ENCODE measurements around the gene PIGH.
"Not testable (repeated sequence)": the region's sequence is repeated elsewhere in the genome, so short reads cannot be mapped to it uniquely, and the experiment has no call there.

The PIGH gene, protein sequence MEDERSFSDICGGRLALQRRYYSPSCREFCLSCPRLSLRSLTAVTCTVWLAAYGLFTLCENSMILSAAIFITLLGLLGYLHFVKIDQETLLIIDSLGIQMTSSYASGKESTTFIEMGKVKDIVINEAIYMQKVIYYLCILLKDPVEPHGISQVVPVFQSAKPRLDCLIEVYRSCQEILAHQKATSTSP
- total RNA-seq, result 6.9 to 19.1 (median 12.8) reads per million in 17 experiments

DNA sequence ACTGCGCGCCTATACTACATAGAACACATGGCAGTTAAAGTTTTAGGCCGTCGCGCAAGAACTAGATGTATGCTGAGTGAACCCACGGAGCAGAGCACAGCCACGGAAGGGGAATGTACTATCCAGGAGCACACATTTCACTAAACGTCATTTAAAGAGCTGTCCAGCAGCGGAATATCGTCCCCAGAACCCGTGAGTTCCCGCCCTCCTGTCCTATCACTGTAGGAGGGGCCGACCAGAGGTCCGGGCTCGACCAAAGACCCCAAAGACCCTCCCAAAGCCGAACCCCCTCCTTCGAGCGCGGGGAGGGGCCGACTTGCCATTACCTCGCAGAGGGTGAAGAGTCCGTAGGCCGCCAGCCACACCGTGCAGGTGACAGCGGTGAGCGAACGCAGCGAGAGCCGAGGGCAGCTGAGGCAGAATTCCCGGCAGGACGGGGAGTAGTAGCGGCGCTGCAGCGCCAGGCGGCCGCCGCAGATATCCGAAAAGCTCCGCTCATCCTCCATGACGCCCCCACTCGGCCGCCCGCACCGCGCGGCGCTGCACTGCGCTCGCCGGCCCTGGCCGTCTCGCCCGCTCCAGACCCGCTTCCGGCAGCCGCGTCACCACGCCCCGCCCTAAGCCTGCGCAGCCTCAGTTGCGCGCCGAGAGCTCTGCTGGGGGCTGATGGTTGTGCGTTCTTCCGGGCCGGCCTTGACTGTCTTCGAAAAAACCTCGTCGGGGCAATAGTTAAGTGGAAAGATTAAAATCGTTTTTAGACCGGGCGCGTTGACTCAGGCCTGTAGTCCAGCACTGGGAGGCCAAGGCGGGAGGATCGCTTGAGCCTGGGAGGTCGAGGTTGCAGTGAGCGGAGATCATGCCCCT is at the start of gene PIGH:
Gene PIGH (minus strand): TSS at position 571 of the 864 bp plus-strand sequence. CDS start 65 bp downstream, at position 506.
- peak; percentile 92 to 96 (median 94) for DNase-seq

DNA sequence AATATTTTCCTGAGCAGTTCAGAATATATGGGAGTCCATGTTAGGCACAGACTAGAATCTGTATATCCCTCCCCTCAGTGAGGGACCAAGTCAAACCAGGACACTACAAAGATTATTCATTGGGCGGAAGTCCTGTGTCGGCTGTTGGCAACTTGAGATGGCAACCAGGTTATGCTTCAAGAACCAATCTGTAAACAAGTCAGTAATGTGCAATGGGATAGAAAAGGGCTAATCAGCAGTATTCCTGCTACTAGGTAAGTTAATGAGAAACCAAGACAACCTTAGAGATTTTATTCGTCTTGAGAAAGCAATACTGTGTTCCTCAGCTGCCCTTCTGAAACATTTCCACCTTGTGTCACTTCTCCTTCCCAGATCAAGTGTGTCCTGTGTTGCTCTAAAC is 46.1 kb upstream of the PIGH start:
- DNase-seq, result peak in 1 of 4 experiments; percentile 10

DNA sequence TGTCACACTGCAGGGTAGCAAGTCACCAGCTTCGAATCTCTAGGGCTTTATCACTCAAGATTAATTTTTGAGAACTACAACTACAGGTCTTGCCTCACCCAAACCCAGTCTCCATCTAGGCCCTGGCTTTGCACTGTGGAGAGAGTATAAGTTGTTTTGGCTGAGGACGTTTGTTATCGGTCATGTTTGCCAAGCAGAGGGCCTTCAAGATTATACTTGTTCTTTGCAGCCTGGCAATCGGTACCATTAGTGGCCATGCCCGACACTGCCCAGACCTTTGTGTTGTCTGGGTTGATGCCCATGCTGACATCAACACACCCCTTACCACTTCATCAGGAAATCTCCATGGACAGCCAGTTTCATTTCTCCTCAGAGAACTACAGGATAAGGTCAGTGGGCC is 45.3 kb upstream of the PIGH start:
- DNase-seq, result no peak

DNA sequence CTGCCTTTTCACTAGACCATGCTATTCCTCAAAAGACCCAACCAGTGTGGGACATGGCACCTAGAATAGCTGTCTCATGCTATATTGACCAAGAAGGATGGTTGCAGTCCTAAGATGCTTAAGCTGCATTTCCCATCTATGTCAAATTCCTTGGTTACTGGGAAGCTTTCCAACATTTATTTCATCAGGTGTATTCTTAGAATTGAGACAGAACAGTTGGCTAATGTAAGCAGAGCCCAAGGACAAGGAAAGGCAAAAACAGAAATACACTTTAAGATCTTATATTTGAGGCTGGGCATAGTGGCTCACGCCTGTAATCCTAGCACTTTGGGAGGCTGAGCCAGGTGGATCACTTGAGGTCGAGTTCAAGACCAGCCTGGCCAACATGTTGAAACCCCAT is 44.4 kb upstream of the PIGH start:
- no peak for DNase-seq

DNA sequence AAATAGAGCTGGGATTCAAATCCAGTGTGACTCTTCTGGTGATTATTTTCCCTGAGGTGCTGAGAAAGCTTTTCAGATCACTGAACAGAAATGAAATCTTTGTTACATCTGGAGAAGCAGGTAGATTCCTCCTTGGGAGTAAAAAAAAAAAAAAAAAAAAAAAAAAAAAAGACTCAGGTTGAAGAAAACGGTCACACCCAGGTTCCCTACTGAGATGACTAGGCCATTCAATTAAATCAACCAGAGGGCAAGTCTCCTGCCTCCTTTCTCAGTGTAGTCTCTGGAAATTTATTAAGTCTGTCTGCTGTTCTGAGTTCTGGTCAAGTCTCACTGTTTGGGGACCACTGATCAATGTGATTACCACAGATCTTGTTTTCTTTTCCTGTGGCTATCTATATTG is 43.6 kb upstream of the PIGH start:
- no peak for DNase-seq

DNA sequence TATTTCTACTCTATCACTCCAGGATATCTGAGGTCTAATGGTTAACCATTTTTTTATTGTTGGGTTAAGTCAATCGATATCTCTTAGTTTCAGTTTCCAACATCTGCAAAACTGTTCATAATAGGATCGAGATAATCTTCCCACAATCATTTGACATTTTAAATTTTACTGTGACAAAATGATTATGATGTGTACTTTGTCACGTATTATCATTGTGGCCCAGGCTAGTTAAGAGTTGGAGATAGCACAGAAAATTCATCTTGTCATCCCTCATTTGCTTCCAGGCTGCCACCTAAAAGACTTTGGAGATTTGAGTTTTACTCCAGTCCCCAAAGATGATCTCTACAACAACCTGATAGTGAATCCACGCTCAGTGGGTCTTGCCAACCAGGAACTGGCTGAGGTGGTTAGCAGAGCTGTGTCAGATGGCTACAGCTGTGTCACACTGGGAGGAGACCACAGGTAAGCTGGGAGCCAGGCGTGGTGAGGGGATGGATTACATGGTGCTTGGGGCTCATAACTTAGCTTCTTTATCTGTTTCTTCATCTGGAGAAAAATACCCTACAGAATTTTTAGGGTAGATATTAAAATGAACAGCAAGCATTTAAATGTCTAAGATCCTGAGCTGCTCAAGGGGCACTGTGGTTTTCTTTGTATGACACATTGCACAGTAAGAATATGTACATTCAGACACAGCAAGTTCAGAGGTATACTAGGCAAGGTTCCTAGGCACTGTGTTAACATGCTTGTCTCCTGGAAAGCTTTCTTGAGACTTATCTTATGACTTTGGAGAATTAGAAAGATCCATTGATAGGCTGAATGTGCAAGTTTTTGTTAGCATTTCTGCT is 42.1 kb upstream of the PIGH start:
- no peak for DNase-seq

DNA sequence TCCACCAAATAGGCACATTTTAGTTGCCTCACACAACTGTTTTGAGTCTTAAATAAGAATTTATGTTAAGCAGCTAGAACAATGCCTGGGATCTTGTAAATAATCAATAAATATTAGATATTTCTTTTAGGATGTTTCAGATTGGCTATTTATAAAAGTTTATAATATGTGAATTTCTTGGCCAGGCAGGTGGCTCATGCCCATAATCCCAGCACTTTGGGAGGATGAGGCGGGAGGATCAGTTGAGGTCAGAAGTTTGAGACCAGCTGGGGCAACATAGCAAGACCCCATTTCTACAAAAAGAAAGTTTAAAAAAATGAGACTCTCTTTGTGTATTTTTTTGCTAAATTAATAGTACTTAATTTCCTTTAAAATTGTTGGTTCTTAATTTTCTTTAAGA is 41.4 kb upstream of the PIGH start:
- no peak for DNase-seq

DNA sequence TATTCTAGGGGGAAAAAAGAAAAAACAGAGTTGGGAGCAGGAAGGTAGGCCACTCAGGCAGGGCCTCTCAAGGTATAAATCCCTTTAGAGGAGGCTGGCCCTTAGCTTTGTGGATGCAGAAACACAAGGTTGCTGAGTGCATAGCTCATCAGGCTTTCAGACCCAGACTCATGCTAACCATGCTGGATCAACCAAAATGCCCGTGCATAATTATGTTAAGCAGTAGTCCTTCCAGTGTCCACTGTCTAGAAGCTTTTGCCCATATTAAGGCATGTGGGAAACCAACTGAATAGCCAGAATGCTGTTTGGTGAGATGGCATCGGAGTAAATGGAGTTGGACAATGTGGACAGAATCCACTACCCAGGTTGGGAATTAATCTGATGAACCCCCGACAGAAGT is 38.6 kb upstream of the PIGH start:
- DNase-seq, result no peak

DNA sequence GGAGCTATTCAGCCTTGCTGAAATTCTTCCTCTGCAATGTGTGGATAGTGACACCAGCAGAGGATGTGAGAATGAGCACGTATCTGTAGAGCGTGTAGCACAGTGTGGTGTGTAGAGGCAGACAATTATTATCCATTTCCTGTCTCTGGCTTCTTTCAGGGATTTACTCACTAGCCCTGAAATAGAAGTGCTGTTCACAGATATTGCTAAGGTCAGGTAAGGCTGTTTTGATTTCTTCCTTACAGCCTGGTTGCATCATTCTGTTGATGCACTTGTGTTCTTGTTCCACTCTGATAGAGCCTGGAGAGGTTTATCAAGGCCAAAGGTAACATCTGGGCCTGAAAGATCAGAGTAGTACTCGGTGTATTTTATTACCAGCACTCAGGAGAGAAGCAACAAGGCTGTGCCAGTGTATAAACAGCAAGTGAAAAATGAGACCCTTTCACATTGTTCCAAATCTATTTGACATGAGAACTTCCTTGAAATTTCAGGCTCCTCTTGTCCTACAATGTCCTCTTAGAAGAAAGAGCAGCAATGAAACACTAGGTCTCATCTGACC is 36.4 kb upstream of the PIGH start:
- no peak for DNase-seq

DNA sequence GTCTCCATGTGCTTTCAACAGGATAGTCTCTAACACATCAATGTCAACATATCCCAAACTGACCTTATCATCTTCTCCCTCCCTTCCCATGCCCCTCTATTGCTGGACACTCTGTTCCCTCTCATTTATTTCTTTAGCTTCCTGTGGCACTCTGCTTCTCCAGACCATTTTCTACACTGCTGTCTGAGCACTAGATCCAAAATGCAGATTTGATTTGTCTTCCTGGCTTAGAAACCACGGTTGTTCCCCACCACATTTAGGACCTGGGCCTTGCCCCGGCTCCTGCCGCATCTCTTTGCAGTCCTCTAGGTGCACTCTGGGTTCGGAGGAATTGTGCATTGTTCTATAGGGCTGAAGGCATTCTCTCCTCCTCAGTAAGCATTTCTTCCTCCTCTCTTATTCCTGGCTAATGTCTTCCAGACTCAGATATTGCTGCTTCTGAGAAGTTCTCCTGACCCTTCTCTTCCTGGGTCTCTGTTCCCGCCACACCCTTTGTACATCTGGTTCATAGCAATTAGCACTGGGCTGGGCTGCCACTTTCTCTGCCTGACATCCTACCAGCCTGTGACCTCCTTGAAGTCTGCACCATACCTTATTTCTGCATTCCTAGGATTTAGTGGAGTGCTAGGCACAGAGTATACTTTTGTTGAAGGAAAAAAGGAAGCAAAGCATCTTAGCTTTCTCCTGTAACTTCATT is 33.5 kb upstream of the PIGH start:
- DNase-seq, result no peak

DNA sequence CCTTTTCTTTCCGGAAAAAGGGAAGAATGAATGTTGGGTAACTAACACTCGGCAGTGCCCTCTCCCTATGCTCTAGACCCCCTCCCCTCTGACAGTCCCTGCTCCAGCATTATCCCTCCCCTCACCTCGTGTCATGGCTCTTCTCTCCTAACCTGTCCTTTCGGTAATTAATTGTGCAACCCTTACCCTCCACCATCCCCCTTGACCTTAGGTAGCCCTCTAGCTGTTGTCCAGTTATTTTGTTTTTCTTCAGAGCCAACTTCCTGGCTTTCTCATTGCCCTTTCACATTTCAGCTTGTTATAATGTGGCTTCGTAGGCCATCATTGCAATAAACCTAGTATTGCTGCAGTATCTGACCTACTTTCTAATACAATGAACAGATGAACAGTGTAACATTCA is 30.9 kb upstream of the PIGH start:
- DNase-seq, result no peak

DNA sequence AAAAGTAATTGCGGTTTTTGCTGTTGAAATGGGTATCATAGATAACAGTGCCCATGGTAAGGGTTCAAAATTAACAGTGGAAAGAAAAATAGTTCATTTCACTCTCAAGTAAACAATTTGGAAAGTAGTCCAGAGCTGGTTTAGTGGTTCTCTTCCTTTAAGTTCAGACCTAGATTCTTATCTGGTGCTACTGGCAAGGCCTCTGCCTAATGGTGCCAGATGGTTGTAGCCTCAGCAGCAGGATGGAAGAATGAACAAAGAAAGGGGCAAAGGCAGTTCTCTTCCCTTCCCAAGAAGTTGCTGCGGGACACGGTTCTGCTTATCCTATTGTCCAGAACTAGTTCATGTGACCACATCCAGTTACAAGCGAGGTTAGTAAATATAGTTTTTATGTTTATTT is 30.1 kb upstream of the PIGH start:
- no peak for DNase-seq

DNA sequence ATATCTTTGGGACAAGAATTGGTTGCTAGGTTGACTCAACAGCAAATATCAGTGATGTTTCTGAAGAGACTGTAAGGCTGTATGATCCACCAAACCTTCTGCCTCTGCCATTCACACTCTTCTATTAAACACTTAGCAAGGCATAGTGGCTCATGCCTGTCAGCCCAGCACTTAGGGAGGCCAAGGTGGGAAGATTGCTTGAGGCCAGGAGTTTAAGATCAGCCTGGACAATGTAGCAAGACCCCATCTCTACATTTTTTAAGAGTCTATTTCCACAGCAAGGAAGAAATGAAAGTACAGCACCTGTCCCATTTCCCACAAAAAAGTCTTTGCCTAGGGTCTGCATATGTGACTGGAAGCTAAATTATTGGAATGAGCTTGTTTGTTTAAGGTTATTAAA is 27.5 kb upstream of the PIGH start:
- no peak for DNase-seq

DNA sequence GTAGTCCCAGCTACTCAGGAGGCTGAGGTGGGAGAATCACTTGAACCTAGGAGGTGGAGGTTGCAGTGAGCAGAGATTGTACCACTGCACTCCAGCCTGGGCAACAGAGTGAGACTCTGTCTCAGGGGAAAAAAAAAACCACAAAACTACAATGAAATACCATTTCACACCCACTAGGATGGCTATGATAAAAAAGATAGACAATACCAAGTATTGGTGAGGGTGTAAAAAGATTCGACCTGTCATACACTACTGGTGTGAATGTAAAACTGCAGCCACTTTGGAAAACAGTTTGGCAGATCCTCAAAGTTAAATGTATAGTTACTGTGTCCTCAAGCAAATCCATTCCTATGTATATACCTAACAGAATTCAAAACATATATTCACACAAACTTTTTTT is 26.1 kb upstream of the PIGH start:
- not testable (repeated sequence) for DNase-seq

DNA sequence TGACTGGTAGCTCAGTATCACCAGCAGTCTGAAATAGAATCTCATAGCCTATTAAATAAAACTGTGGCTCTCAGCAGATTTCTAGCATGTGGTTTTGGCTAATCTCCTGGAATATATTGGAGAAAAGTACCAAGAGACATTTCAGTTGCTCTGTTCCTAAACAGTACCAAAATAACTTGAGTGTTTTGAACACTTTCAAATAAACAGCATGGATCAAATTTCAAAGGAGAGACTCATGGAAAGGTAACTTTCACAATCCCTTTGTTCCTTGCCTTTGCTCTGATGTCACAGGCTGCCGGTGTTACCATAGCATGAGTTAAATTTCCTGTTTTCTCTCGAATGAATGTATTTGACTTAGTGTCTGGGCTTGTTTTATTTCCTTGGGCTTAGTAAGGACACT is 23.0 kb upstream of the PIGH start:
- DNase-seq, result peak in 3 of 4 experiments; percentile 36 to 52 (median 38)

DNA sequence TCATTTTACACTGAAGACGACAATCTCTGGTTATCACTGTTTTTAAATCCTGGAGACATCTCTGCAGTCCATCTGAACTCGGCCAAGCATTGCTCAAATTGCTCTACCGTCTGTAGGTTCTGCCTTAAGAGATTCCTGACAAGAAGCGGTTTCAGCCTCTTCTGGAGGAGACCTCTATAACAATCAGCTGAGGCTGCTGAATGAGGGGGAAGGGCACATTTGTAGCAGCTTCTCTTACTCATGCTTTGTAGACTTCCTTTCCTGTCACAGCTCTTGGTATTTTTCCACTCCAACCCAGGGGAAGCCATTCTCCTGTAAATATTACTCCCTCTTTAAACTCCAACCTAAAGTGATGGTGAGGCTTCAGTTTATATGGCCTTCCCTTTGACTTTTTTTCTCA is 22.6 kb upstream of the PIGH start:
- DNase-seq, result peak; percentile 71 to 77 (median 71)

DNA sequence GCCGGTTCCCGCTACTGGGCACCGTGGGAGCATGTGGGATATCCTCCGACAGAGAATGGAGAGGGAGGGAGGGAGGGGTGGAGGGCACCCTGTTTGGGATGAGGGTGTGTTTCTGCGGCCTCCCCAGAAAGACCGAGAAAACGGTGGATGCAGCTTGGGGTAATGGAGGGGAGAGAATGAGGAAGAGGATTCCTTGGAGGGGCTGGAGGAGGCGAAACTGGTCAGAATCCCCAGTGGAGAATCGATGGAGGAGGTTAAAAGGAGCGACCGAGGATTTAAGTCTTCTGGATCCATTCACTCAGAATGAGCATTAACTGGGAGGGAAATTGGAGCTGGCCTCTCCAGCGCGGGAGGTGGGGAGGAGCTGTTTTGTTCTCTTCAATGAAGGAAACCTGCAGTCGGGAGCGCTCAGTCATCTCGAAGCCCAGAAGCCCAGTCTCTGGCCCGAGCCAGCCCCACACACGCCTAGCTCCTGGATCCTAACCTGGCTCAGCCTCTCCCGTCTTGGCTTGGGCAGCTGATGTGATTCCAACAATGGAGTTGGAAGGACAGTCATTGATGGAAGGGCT is 20.2 kb upstream of the PIGH start:
- peak in 1 of 4 experiments; percentile 7 for DNase-seq

DNA sequence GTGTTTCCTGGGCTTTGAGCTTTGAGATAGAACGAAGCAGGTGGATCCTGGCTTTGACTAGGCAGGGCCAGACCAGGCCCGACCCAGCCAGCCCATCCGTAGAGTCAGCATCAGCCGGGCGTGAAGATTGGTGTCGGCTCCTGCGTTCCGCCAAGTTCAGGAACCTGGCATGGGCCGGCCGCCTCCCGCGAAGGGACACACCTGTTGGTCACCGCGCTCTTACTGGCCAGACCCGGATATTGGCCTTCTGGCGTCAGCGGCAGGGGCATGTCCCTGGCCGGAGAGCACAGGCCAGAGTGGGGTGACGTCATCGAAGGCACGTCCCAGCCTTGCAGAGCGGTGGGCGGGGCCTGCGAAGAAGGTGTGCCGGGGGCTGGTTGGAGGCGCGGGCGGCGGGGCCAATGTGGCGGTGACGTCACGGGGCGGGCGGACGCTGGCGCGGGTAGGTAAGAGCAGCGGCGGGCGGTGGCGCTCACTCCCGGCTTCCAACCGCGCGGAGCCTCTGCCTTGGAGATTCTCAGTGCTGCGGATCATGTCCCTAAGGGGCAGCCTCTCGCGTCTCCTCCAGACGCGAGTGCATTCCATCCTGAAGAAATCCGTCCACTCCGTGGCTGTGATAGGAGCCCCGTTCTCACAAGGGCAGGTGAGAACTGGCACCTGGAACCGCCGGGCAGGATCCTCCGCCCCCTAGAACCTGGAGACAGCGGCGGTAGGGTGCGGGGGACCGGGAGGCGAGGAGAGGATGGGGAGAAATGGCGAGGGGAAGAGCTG is 19.6 kb upstream of the PIGH start, which contains the start of gene ARG2:
Gene ARG2 (plus strand): TSS at position 475 of the 771 bp plus-strand sequence. CDS start 58 bp downstream, at position 533.
- DNase-seq, result peak; percentile 89 to 96 (median 94)

DNA sequence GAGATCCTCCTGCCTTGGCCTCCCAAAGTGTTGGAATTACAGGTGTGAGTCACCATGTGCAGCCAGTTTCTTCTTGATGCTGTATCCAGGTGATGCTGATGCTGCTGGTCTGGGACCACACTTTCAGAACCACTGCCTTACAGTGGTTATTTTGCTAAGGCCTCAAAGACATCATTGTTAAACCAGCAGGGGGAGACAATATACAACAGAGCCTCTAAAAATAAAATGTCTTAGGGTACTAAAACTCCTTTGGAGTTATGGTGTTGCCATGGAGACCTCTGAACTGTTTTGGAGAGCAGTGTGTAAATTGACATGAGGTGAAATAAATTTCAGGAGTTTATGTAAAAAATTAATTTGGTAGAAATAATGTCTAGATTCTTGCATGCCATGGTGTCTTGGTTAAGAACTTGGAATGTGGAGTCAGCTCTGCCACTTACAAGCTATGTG is 18.6 kb upstream of the PIGH start:
- peak; percentile 49 to 84 (median 70) for DNase-seq

DNA sequence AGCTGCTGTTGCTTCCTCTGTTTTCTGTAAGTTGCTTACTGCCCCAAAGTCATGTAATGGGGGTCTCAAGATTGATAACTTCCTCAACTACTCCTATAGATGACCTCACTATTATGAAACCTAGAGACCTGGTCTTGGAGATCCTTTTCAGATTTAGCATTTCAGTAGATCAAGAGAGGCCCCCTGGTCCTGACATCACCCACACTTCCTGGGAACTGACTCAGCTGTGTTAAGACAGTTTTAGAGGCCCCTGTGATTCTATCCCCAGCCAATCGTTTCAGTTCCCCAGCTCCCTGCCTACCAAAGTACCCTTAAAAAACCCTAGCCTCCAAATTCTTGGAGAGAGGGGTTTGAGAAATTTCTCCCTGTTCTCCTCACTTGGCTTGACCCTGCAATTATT is 10.4 kb upstream of the PIGH start:
- no peak for DNase-seq

All from suppressor macrophage (primary cell).